GM12892 (cell line): ENCODE measurements around the gene SLC39A11.
A peak's percentile ranks its signal among the peaks of the same experiment; 100 is the strongest.

Experiments used
- POLR2A ChIP-seq: IDR thresholded peaks from 2 replicates; pipeline ENCODE4 v1.6.1; 2011; ENCODE audit warnings: low read depth, low read length, control low read depth
- POLR2AphosphoS5 ChIP-seq: IDR thresholded peaks from 2 replicates; pipeline ENCODE4 v1.6.1; 2011; ENCODE audit warnings: low read depth, low read length, control low read depth

- TF ChIP-seq POLR2A: peak; percentile 87
- peak; percentile 88 for TF ChIP-seq POLR2AphosphoS5
Measured at GRCh38 chr17:73092523-73093135, at the start of gene SLC39A11.
